Heart left ventricle (tissue), 16 donors: ENCODE measurements around the gene PI4K2A. TPM values are rescaled to one million over a fixed set of nuclear protein-coding genes. Genes with fewer than 3 reads are reported as not detected.
A peak's percentile ranks its signal among the peaks of the same experiment; 100 is the strongest.

Experiments used
- ATAC-seq, 4 donors: fragments of 200-7000 bp; cut with Tn5 transposase; one replicate each; pipeline ENCODE4 v1.9.1; 2020 to 2022; ENCODE audit warnings: moderate library complexity in 4 of 4, mild to moderate bottlenecking in 3 of 4, moderate number of reproducible peaks in 1 of 4
- DNase-seq, 5 donors: peaks; one replicate each; pipeline ENCODE4 v3.0.0-alpha.2; 2020
- H3K27ac ChIP-seq, 12 donors: fragments of 200-600 bp; sonication (generic) in 4 of 12; one replicate each; pipeline versions ENCODE4 v1.5.0 to v1.8.0; 2016 to 2022; ENCODE audit warnings: mild to moderate bottlenecking in 2 of 12
- H3K27me3 ChIP-seq, 9 donors: fragments of 200-600 bp; sonication (generic) in 2 of 9; one replicate each; pipeline versions ENCODE4 v1.5.1 to v1.8.0; 2016 to 2022; ENCODE audit warnings: mild to moderate bottlenecking in 3 of 9
- H3K36me3 ChIP-seq, 9 donors: fragments of 200-600 bp; sonication (generic) in 2 of 9; one replicate each; pipeline versions ENCODE4 v1.5.0 to v1.8.0; 2018 to 2022; ENCODE audit warnings: mild to moderate bottlenecking in 2 of 9
- H3K4me1 ChIP-seq, 12 donors: fragments of 200-600 bp; sonication (generic) in 4 of 12; one replicate each; pipeline versions ENCODE4 v1.5.0 to v1.8.0; 2016 to 2022; ENCODE audit warnings: mild to moderate bottlenecking in 3 of 12
- H3K4me3 ChIP-seq, 12 donors: fragments of 200-600 bp; sonication (generic) in 4 of 12; one replicate each; pipeline versions ENCODE4 v1.5.0 to v1.8.0; 2017 to 2022; ENCODE audit warnings: mild to moderate bottlenecking in 9 of 12, moderate library complexity in 4 of 12
- H3K9me3 ChIP-seq, 12 donors: fragments of 200-600 bp; sonication (generic) in 4 of 12; one replicate each; pipeline versions ENCODE4 v1.5.0 to v1.8.0; 2016 to 2022; ENCODE audit warnings: mild to moderate bottlenecking in 1 of 12
- CTCF ChIP-seq, 12 donors: fragments of 200-600 bp; sonication (generic) in 4 of 12; IDR thresholded peaks; one replicate each; pipeline versions ENCODE4 v1.5.0 to v1.8.0; 2018 to 2022; ENCODE audit warnings: antibody characterized with exemption in 12 of 12, mild to moderate bottlenecking in 5 of 12
- POLR2A ChIP-seq, 2 donors: fragments of 450-650 bp; IDR thresholded peaks; one replicate each; pipeline ENCODE4 v1.6.1; 2017; ENCODE audit warnings: antibody characterized with exemption in 2 of 2, mild to moderate bottlenecking in 2 of 2, moderate library complexity in 2 of 2
- WGBS, 4 donors: extraction: QIAGEN DNeasy Blood & Tissue Kit in 2 of 4; methylation state at CpG; one replicate each; pipeline versions ENCODE4 v1.1.5 to v1.1.7; 2013 to 2018; 5-methylcytosine and 5-hydroxymethylcytosine counted together
- intact Hi-C, 10 donors: fragments of 100-400 bp; cut with DNase I; formaldehyde crosslinking; loops; one replicate each; pipeline versions ENCODE4 v1.11.1 to v1.14.2; 2022
- polyA plus RNA-seq, 2 donors: library from polyadenylated mRNA; stranded (reverse); fragments of 200-250 nt; gene quantifications; one replicate each; pipeline ENCODE4 v1.2.3, GENCODE V29; 2013
- total RNA-seq, 9 donors: library from RNA; depleted of rRNA in 2 of 9; stranded (reverse); fragments of >200 nt in 2 of 9; fragmentation: NEBNext Ultra II Directional in 3 of 9; extraction: Animal tissue kit (Norgen Biotek cat#: 25700) in 3 of 9; gene quantifications; one replicate each; pipeline versions ENCODE4 v1.1.0 to v1.2.4, GENCODE V29; 2016 to 2023
- donor health status: ischemic (EF 13 %, LVEDD 7.1; RV severe dilation, severe dysfunction).
- donor health status: healthy with polysubstance abuse.
- donor health status: DM: no; HTN: yes; CAD: no.
- donor health status: DM: no; HTN: no; CAD: no.
- donor health status: ischemic (EF 25% LVEDD 6.9; RV normal size, moderate dysfunction).
- donor health status: ischemic (EF 25% LVEDD 5.7; RV mildly dilated, moderate dysfunction).
- donor health status: healthy.
- donor health status: DM: yes; HTN: yes; CAD: no.
- donor health status: ischemic (EF 35%, LVEDD 5.7; RV mildly dilated, moderate dysfunction).
- donor health status: nonischemic (EF 11% LVEDD 7.7; RV severe dilation, severe dysfunction).
- donor health status: DM: yes; HTN: yes; CAD: no.
- donor health status: PGD.
- donor health status: ischemic (EF 29% LVEDD 5.4; RV normal size, mild dysfunction).
- donor health status: nonischemic (EF 23%, LVEDD 6.1; RV moderate dilation, normal function).

Gene PI4K2A
- total and polyA plus RNA-seq, 11 donors = 5.6 to 36.8 (median 17.3) TPM

- TF ChIP-seq POLR2A (IDR thresholded peaks at IDR 0.05) = peak in 1 of 2 donors; percentile 13
- TF ChIP-seq CTCF (IDR thresholded peaks at IDR 0.05) = no peak
- H3K4me1 ChIP-seq = peaks cover 0 to 41% (median 7%) of the 10 kb centered on the region in 12 donors
- peak overlapping the region; percentile 49 to 91 (median 80) for H3K27ac ChIP-seq
- WGBS, 4 donors = 32 to 39% (median 37%) methylated on average over 6 to 13 of the region's 13 CpGs
- no peaks in the 10 kb centered on the region for H3K9me3 ChIP-seq
- peak; percentile 60 to 90 (median 74) for DNase-seq
- H3K27me3 ChIP-seq = no peaks in the 10 kb centered on the region
- H3K4me3 ChIP-seq = no peak overlapping the region
- peak; percentile 83 to 87 (median 86) for ATAC-seq
- H3K36me3 ChIP-seq = no peaks in the 10 kb centered on the region
- intact Hi-C loops = loop anchor here in 1 of 10 donors (1.0 kb wide), 1 partner anchor 35 kb away; no protein-coding TSS in a partner anchor
These were observed 31.4 kb upstream of the PI4K2A start for GRCh38 chr10:97608991-97609561.

- ATAC-seq (no peak), DNase-seq (no peak)
- no peak for TF ChIP-seq CTCF (IDR thresholded peaks at IDR 0.05)
- no peak for TF ChIP-seq POLR2A (IDR thresholded peaks at IDR 0.05)
- Histone ChIP-seq H3K9me3 (no peaks in the 10 kb centered on the region), H3K27ac (peak overlapping the region in 9 of 12 donors; percentile 11 to 91 (median 80)), H3K4me3 (no peak overlapping the region), H3K4me1 (peaks cover 0 to 41% (median 7%) of the 10 kb centered on the region in 12 donors), H3K36me3 (peaks cover 0 to 9% (median 0%) of the 10 kb centered on the region in 9 donors), H3K27me3 (no peaks in the 10 kb centered on the region)
- intact Hi-C loops = loop anchor here (2.0 to 10.0 kb wide), 6 partner anchors 39 to 207 kb away; partner anchors contain the start of genes ANKRD2 (in 4 of the 10) and RRP12 (in 2 of the 10)
- WGBS, 4 donors = 74 to 89% (median 87%) methylated on average over 6 to 12 of the region's 12 CpGs
These were observed 29.0 kb upstream of the PI4K2A start for GRCh38 chr10:97611473-97611872.

GRCh38 chr10:97612386-97612785 lies 28.1 kb upstream of the PI4K2A start:
- H3K9me3 ChIP-seq = no peaks in the 10 kb centered on the region
- ATAC-seq = peak; percentile 54 to 72 (median 64)
- WGBS, 4 donors = 9 to 19% (median 15%) methylated on average over 2 of the region's 2 CpGs
- no peak for DNase-seq
- H3K27ac ChIP-seq = peak overlapping the region in 10 of 12 donors; percentile 8 to 91 (median 79)
- no peak overlapping the region for H3K4me3 ChIP-seq
- TF ChIP-seq POLR2A (IDR thresholded peaks at IDR 0.05) (no peak), CTCF (IDR thresholded peaks at IDR 0.05) (peak; percentile 31 to 67 (median 55))
- H3K36me3 ChIP-seq = peaks cover 0 to 17% (median 0%) of the 10 kb centered on the region in 9 donors
- intact Hi-C loops = loop anchor here (1.0 to 10.0 kb wide), 9 partner anchors 40 to 208 kb away; partner anchors contain the start of genes ANKRD2 (in 8 of the 10) and RRP12 (in 2 of the 10)
- no peaks in the 10 kb centered on the region for H3K27me3 ChIP-seq
- H3K4me1 ChIP-seq = peaks cover 0 to 41% (median 7%) of the 10 kb centered on the region in 12 donors

- WGBS, 4 donors = 83 to 91% (median 89%) methylated on average over 4 of the region's 4 CpGs
- no peak for ATAC-seq
- no peaks in the 10 kb centered on the region for H3K27me3 ChIP-seq
- TF ChIP-seq POLR2A (IDR thresholded peaks at IDR 0.05) (no peak), CTCF (IDR thresholded peaks at IDR 0.05) (no peak)
- intact Hi-C loops = loop anchor here in 2 of 10 donors (10.0 kb wide), 1 partner anchor 213 kb away; the partner anchor contains the start of gene RRP12 (in 2 of the 2)
- H3K27ac ChIP-seq = no peak overlapping the region
- DNase-seq = no peak
- H3K4me3 ChIP-seq = no peak overlapping the region
- H3K9me3 ChIP-seq = no peaks in the 10 kb centered on the region
- H3K4me1 ChIP-seq = no peaks in the 10 kb centered on the region
- H3K36me3 ChIP-seq = peaks cover 0 to 19% (median 0%) of the 10 kb centered on the region in 9 donors
These were observed 22.2 kb upstream of the PI4K2A start for GRCh38 chr10:97618285-97618684.
